ENCODE data around the gene NPTX1. TPM values are rescaled to one million over a fixed set of nuclear protein-coding genes. Genes with fewer than 3 reads are reported as not detected.

Gene NPTX1
- total and polyA plus RNA-seq, 2 experiments from 2014 or later, result 3.4 to 20.5 TPM

DNA sequence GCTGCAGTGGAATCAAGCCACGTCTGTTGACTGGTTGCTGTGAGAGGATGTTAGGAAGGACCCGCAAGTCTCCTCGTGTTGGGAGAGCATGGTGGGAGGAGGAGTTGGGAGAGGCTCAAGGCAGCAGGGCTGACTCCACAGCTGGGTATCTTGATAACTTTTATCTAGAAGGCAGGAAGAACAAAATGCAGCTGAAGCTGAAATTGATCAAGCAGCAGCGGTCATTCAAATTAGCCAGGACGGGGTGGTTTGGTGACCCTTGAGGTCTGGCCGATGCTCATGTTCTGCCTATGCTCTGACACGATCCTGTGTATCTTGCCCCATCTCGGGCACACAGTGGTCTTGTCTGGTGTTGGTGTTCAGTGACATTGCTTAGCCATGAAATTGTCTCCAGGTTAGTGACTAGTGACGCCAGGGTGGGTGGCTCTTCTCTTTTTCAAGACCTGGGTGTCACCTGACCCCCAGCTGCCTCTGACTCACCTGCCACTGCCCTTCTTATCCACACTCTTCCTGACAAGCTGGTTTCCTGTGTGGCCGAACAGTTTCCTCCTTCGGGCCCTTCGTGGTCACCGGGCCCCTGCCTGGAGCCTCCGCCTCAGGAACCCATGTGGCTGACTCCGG, 19.1 kb downstream of the NPTX1 start:
- H3K4me3 ChIP-seq, result no peak overlapping the region
- H3K4me2 ChIP-seq, result no peak overlapping the region
- Mint-ChIP-seq H3K27ac (no peak overlapping the region), H3K36me3 (ENCODE audit: low read depth) (no peaks in the 10 kb centered on the region; the same call in 2 of the 3 replicates), H3K4me3 (no peak overlapping the region), H3K9me3 (peaks cover 3% of the 10 kb centered on the region), H3K4me1 (peaks cover 10% of the 10 kb centered on the region; the same call in 2 of the 3 replicates), H3K27me3 (ENCODE audit: insufficient read depth, low read depth, poor library complexity) (peaks cover 27% of the 10 kb centered on the region)
- no peaks in the 10 kb centered on the region for H3K36me3 ChIP-seq (ENCODE audit: insufficient read depth)
- H3K27me3 ChIP-seq (ENCODE audit: insufficient read depth), result peaks cover 3% of the 10 kb centered on the region; the same call in 1 of the 2 replicates
- H3K79me2 ChIP-seq (replicated peaks; ENCODE audit: insufficient read depth), result no peaks in the 10 kb centered on the region
- no peaks in the 10 kb centered on the region for H4K20me1 ChIP-seq (replicated peaks; ENCODE audit: insufficient read depth)
- DNase-seq (ENCODE audit: low spot score) (no peak), ATAC-seq (no peak)
- no peak overlapping the region for H2AFZ ChIP-seq
- H3F3A ChIP-seq (replicated peaks; ENCODE audit: low read depth), result 0 out of 2 replicates have a peak, but pooled peaks cover 4% of the 10 kb centered on the region
- H3K4me1 ChIP-seq (ENCODE audit: insufficient read depth), result peaks cover 4% of the 10 kb centered on the region; the same call in 1 of the 2 replicates
- H3K27ac ChIP-seq (ENCODE audit: low read depth), result no peak overlapping the region
- no peaks in the 10 kb centered on the region for H3K9me2 ChIP-seq (ENCODE audit: insufficient read depth)
- TF ChIP-seq POLR2AphosphoS5 (IDR thresholded peaks at IDR 0.05; ENCODE audit: low read depth) (no peak), EZH2 (IDR thresholded peaks at IDR 0.05; ENCODE audit: low read depth, unreplicated experiment) (no peak), ZNF114 (CRISPR knock-in tag; IDR thresholded peaks at IDR 0.05) (no peak), STAT1 (IDR thresholded peaks at IDR 0.05; ENCODE audit: unreplicated experiment) (no peak), NANOG (IDR thresholded peaks at IDR 0.05; ENCODE audit: borderline replicate concordance) (no peak), CREB1 (CRISPR knock-in tag; IDR thresholded peaks at IDR 0.05; ENCODE audit: low read depth) (no peak), ZNF331 (CRISPR knock-in tag; IDR thresholded peaks at IDR 0.05; ENCODE audit: low read depth) (no peak), EZH2phosphoT487 (IDR thresholded peaks at IDR 0.05; ENCODE audit: unreplicated experiment) (no peak), JUNB (IDR thresholded peaks at IDR 0.05; ENCODE audit: unreplicated experiment) (no peak)
- TF ChIP-seq, protein P1, sequence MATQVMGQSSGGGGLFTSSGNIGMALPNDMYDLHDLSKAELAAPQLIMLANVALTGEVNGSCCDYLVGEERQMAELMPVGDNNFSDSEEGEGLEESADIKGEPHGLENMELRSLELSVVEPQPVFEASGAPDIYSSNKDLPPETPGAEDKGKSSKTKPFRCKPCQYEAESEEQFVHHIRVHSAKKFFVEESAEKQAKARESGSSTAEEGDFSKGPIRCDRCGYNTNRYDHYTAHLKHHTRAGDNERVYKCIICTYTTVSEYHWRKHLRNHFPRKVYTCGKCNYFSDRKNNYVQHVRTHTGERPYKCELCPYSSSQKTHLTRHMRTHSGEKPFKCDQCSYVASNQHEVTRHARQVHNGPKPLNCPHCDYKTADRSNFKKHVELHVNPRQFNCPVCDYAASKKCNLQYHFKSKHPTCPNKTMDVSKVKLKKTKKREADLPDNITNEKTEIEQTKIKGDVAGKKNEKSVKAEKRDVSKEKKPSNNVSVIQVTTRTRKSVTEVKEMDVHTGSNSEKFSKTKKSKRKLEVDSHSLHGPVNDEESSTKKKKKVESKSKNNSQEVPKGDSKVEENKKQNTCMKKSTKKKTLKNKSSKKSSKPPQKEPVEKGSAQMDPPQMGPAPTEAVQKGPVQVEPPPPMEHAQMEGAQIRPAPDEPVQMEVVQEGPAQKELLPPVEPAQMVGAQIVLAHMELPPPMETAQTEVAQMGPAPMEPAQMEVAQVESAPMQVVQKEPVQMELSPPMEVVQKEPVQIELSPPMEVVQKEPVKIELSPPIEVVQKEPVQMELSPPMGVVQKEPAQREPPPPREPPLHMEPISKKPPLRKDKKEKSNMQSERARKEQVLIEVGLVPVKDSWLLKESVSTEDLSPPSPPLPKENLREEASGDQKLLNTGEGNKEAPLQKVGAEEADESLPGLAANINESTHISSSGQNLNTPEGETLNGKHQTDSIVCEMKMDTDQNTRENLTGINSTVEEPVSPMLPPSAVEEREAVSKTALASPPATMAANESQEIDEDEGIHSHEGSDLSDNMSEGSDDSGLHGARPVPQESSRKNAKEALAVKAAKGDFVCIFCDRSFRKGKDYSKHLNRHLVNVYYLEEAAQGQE (IDR thresholded peaks at IDR 0.05; ENCODE audit: unreplicated experiment), result no peak
- TF ChIP-seq, protein P2, sequence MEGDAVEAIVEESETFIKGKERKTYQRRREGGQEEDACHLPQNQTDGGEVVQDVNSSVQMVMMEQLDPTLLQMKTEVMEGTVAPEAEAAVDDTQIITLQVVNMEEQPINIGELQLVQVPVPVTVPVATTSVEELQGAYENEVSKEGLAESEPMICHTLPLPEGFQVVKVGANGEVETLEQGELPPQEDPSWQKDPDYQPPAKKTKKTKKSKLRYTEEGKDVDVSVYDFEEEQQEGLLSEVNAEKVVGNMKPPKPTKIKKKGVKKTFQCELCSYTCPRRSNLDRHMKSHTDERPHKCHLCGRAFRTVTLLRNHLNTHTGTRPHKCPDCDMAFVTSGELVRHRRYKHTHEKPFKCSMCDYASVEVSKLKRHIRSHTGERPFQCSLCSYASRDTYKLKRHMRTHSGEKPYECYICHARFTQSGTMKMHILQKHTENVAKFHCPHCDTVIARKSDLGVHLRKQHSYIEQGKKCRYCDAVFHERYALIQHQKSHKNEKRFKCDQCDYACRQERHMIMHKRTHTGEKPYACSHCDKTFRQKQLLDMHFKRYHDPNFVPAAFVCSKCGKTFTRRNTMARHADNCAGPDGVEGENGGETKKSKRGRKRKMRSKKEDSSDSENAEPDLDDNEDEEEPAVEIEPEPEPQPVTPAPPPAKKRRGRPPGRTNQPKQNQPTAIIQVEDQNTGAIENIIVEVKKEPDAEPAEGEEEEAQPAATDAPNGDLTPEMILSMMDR (conservative IDR thresholded peaks at IDR 0.05; ENCODE audit: low read depth in 2 of 2), result no peak
- TF ChIP-seq, protein P3, sequence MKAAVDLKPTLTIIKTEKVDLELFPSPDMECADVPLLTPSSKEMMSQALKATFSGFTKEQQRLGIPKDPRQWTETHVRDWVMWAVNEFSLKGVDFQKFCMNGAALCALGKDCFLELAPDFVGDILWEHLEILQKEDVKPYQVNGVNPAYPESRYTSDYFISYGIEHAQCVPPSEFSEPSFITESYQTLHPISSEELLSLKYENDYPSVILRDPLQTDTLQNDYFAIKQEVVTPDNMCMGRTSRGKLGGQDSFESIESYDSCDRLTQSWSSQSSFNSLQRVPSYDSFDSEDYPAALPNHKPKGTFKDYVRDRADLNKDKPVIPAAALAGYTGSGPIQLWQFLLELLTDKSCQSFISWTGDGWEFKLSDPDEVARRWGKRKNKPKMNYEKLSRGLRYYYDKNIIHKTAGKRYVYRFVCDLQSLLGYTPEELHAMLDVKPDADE (IDR thresholded peaks at IDR 0.05), result no peak
- TF ChIP-seq, protein P4, sequence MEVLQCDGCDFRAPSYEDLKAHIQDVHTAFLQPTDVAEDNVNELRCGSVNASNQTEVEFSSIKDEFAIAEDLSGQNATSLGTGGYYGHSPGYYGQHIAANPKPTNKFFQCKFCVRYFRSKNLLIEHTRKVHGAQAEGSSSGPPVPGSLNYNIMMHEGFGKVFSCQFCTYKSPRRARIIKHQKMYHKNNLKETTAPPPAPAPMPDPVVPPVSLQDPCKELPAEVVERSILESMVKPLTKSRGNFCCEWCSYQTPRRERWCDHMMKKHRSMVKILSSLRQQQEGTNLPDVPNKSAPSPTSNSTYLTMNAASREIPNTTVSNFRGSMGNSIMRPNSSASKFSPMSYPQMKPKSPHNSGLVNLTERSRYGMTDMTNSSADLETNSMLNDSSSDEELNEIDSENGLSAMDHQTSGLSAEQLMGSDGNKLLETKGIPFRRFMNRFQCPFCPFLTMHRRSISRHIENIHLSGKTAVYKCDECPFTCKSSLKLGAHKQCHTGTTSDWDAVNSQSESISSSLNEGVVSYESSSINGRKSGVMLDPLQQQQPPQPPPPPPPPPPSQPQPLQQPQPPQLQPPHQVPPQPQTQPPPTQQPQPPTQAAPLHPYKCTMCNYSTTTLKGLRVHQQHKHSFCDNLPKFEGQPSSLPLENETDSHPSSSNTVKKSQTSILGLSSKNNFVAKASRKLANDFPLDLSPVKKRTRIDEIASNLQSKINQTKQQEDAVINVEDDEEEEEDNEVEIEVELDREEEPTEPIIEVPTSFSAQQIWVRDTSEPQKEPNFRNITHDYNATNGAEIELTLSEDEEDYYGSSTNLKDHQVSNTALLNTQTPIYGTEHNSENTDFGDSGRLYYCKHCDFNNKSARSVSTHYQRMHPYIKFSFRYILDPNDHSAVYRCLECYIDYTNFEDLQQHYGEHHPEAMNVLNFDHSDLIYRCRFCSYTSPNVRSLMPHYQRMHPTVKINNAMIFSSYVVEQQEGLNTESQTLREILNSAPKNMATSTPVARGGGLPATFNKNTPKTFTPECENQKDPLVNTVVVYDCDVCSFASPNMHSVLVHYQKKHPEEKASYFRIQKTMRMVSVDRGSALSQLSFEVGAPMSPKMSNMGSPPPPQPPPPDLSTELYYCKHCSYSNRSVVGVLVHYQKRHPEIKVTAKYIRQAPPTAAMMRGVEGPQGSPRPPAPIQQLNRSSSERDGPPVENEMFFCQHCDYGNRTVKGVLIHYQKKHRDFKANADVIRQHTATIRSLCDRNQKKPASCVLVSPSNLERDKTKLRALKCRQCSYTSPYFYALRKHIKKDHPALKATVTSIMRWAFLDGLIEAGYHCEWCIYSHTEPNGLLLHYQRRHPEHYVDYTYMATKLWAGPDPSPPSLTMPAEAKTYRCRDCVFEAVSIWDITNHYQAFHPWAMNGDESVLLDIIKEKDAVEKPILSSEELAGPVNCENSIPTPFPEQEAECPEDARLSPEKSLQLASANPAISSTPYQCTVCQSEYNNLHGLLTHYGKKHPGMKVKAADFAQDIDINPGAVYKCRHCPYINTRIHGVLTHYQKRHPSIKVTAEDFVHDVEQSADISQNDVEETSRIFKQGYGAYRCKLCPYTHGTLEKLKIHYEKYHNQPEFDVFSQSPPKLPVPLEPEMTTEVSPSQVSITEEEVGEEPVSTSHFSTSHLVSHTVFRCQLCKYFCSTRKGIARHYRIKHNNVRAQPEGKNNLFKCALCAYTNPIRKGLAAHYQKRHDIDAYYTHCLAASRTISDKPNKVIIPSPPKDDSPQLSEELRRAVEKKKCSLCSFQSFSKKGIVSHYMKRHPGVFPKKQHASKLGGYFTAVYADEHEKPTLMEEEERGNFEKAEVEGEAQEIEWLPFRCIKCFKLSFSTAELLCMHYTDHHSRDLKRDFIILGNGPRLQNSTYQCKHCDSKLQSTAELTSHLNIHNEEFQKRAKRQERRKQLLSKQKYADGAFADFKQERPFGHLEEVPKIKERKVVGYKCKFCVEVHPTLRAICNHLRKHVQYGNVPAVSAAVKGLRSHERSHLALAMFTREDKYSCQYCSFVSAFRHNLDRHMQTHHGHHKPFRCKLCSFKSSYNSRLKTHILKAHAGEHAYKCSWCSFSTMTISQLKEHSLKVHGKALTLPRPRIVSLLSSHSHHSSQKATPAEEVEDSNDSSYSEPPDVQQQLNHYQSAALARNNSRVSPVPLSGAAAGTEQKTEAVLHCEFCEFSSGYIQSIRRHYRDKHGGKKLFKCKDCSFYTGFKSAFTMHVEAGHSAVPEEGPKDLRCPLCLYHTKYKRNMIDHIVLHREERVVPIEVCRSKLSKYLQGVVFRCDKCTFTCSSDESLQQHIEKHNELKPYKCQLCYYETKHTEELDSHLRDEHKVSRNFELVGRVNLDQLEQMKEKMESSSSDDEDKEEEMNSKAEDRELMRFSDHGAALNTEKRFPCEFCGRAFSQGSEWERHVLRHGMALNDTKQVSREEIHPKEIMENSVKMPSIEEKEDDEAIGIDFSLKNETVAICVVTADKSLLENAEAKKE (CRISPR knock-in tag; IDR thresholded peaks at IDR 0.05), result no peak
